ENCODE results near the gene MARCHF9. TPM values are rescaled to one million over a fixed set of nuclear protein-coding genes. Genes with fewer than 3 reads are reported as not detected.

MARCHF9 gene
- total RNA-seq, 1 donor from 2014 or later, result 8.1 TPM

DNA sequence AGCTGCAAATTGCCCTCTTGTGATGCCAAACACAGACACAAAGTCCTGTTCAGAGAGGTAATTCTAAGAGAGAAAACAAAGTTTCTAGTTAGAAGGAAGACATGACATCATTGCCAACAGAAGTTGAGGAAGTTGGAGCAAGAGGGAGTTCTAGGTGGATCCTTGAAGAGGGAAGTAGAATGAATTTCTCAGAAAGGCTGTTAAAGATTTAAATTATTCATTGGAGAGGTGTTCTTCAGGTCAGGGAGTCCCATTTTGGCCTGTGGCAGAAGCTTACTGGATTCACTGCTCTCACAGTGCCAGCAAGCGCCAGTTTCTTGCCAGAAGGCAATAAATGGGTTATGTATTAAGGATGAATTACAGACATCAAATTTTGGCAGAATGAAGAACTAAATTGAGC lies 43.0 kb downstream of the MARCHF9 start:
- no peak for TF ChIP-seq EZH2phosphoT487 (IDR thresholded peaks at IDR 0.05)
- TF ChIP-seq, protein P1, sequence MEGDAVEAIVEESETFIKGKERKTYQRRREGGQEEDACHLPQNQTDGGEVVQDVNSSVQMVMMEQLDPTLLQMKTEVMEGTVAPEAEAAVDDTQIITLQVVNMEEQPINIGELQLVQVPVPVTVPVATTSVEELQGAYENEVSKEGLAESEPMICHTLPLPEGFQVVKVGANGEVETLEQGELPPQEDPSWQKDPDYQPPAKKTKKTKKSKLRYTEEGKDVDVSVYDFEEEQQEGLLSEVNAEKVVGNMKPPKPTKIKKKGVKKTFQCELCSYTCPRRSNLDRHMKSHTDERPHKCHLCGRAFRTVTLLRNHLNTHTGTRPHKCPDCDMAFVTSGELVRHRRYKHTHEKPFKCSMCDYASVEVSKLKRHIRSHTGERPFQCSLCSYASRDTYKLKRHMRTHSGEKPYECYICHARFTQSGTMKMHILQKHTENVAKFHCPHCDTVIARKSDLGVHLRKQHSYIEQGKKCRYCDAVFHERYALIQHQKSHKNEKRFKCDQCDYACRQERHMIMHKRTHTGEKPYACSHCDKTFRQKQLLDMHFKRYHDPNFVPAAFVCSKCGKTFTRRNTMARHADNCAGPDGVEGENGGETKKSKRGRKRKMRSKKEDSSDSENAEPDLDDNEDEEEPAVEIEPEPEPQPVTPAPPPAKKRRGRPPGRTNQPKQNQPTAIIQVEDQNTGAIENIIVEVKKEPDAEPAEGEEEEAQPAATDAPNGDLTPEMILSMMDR (IDR thresholded peaks at IDR 0.05), result no peak
- TF ChIP-seq EZH2 (IDR thresholded peaks at IDR 0.05), result no peak
- H3K4me2 ChIP-seq, result no peak overlapping the region
- Mint-ChIP-seq H3K27me3 (ENCODE audit: insufficient read depth, low read depth) (no peaks in the 10 kb centered on the region), H3K36me3 (peaks cover 9% of the 10 kb centered on the region), H3K27ac (no peak overlapping the region), H3K9me3 (no peaks in the 10 kb centered on the region), H3K4me3 (no peak overlapping the region), H3K4me1 (no peaks in the 10 kb centered on the region)
- no peak overlapping the region for H3K4me3 ChIP-seq
- no peaks in the 10 kb centered on the region for H3K4me1 ChIP-seq
- peaks cover 8% of the 10 kb centered on the region for H3K36me3 ChIP-seq
- H3K9me3 ChIP-seq (ENCODE audit: low read depth), result no peaks in the 10 kb centered on the region
- no peak for DNase-seq (ENCODE audit: low spot score)
- no peak overlapping the region for H3K9ac ChIP-seq
- no peaks in the 10 kb centered on the region for H3K27me3 ChIP-seq
- H3F3A ChIP-seq (ENCODE audit: low read depth), result peaks cover 7% of the 10 kb centered on the region
- H2AFZ ChIP-seq (replicated peaks), result no peak overlapping the region
- H3K79me2 ChIP-seq (ENCODE audit: low read depth), result no peaks in the 10 kb centered on the region
- H3K27ac ChIP-seq, result no peak overlapping the region
- H4K20me1 ChIP-seq (ENCODE audit: low read depth), result no peaks in the 10 kb centered on the region

DNA sequence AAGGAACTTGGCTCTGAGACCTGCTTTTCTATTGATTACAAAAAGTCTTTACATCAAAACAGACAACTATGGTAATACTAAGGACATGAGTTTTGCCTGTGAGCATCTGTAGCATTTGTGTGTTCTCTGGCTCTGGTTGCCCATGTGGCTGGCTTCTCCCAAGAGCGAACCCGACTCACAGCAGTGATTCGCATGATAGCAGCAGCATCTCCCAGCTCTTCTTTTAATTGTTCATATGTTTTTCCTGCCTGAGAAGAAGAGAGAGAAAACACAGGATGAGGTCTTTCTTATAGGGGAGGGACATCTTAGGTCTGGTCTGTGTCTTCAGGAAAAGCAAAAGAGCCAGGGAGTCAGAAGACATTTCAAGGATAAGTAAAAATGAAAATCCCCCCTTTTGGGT lies 46.1 kb downstream of the MARCHF9 start:
- Mint-ChIP-seq H3K4me1 (no peaks in the 10 kb centered on the region), H3K27ac (no peak overlapping the region), H3K36me3 (peaks cover 6% of the 10 kb centered on the region), H3K4me3 (no peak overlapping the region), H3K27me3 (ENCODE audit: insufficient read depth, low read depth) (no peaks in the 10 kb centered on the region), H3K9me3 (no peaks in the 10 kb centered on the region)
- no peak overlapping the region for H2AFZ ChIP-seq (replicated peaks)
- H3K36me3 ChIP-seq, result peaks cover under 1% of the 10 kb centered on the region
- no peaks in the 10 kb centered on the region for H3K27me3 ChIP-seq
- DNase-seq (ENCODE audit: low spot score), result no peak
- no peak overlapping the region for H3K9ac ChIP-seq
- H3K4me1 ChIP-seq, result no peaks in the 10 kb centered on the region
- peaks cover 7% of the 10 kb centered on the region for H3F3A ChIP-seq (ENCODE audit: low read depth)
- H3K4me3 ChIP-seq, result no peak overlapping the region
- H3K4me2 ChIP-seq, result no peak overlapping the region
- no peak overlapping the region for H3K27ac ChIP-seq
- H3K79me2 ChIP-seq (ENCODE audit: low read depth), result no peaks in the 10 kb centered on the region
- no peaks in the 10 kb centered on the region for H4K20me1 ChIP-seq (ENCODE audit: low read depth)
- H3K9me3 ChIP-seq (ENCODE audit: low read depth), result no peaks in the 10 kb centered on the region
- TF ChIP-seq EZH2 (IDR thresholded peaks at IDR 0.05) (no peak), EZH2phosphoT487 (IDR thresholded peaks at IDR 0.05) (no peak)
- TF ChIP-seq, protein P1 (IDR thresholded peaks at IDR 0.05), result no peak

DNA sequence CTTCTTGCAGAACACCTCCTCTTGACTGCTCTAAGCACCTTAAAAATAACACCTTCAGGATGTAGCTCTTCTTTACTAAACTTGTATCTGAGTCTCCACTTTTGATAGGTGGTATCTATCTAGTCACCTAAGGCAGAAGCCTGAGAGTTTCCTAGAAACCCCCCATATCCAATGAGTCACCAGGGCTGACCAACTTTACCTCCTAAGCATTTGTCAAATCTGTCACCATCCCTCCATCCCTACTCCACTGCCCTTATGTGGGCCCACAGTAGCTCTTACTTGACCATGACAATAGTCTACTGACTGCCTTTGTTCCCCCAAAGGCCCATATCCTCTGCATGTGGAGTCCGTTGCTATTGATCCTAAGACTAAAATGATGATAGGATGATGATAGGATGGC lies 47.7 kb downstream of the MARCHF9 start:
- no peak overlapping the region for H3K4me3 ChIP-seq
- Mint-ChIP-seq H3K4me1 (no peaks in the 10 kb centered on the region), H3K4me3 (no peak overlapping the region), H3K9me3 (no peaks in the 10 kb centered on the region), H3K27ac (no peak overlapping the region), H3K36me3 (peaks cover 4% of the 10 kb centered on the region), H3K27me3 (ENCODE audit: insufficient read depth, low read depth) (peaks cover 4% of the 10 kb centered on the region)
- no peak overlapping the region for H2AFZ ChIP-seq (replicated peaks)
- TF ChIP-seq, protein P1 (IDR thresholded peaks at IDR 0.05), result no peak
- no peak for TF ChIP-seq EZH2 (IDR thresholded peaks at IDR 0.05)
- no peak for TF ChIP-seq EZH2phosphoT487 (IDR thresholded peaks at IDR 0.05)
- H3K27ac ChIP-seq, result no peak overlapping the region
- DNase-seq (ENCODE audit: low spot score), result no peak
- H3K79me2 ChIP-seq (ENCODE audit: low read depth), result no peaks in the 10 kb centered on the region
- no peaks in the 10 kb centered on the region for H3K4me1 ChIP-seq
- H3F3A ChIP-seq (ENCODE audit: low read depth), result peaks cover 4% of the 10 kb centered on the region
- H3K9ac ChIP-seq, result no peak overlapping the region
- no peak overlapping the region for H3K4me2 ChIP-seq
- H4K20me1 ChIP-seq (ENCODE audit: low read depth), result no peaks in the 10 kb centered on the region
- H3K36me3 ChIP-seq, result no peaks in the 10 kb centered on the region
- no peaks in the 10 kb centered on the region for H3K9me3 ChIP-seq (ENCODE audit: low read depth)
- H3K27me3 ChIP-seq, result no peaks in the 10 kb centered on the region
